Ovary (tissue), 9 donors: ENCODE data around the gene TTLL6. TPM values are rescaled to one million over a fixed set of nuclear protein-coding genes. Genes with fewer than 3 reads are reported as not detected.

ENCODE experiments used
- DNase-seq, 5 donors: peaks; one replicate each; pipeline ENCODE4 v3.0.0-alpha.2; 2019 to 2020
- H3K27ac ChIP-seq, 2 donors: fragments of 200-600 bp; one replicate each; pipeline versions ENCODE4 v1.5.1 to v1.8.0; 2019 to 2022
- H3K27me3 ChIP-seq: fragments of 200-600 bp; one replicate; pipeline ENCODE4 v1.8.0; 2022
- H3K36me3 ChIP-seq: fragments of 200-600 bp; sonication (generic); one replicate; pipeline ENCODE4 v1.5.1; 2019
- H3K4me1 ChIP-seq: one replicate; pipeline ENCODE4 v1.8.1; 2013; ENCODE audit warnings: mild to moderate bottlenecking, moderate library complexity; ENCODE audit not compliant: insufficient read depth
- H3K4me3 ChIP-seq: fragments of 200-600 bp; sonication (generic); one replicate; pipeline ENCODE4 v1.5.1; 2017
- H3K9me3 ChIP-seq, 2 donors: fragments of 200-600 bp in 1 of 2; sonication (generic) in 1 of 2; one replicate each; pipeline versions ENCODE4 v1.5.1 to v1.8.1; 2013 to 2019; ENCODE audit warnings: mild to moderate bottlenecking in 1 of 2, moderate library complexity in 1 of 2
- EP300 ChIP-seq: sonication (generic); formaldehyde crosslinking; IDR thresholded peaks from one replicate; pipeline ENCODE4 v1.6.1; 2017; ENCODE audit warnings: antibody characterized with exemption
- POLR2A ChIP-seq: fragments of 450-650 bp; IDR thresholded peaks from one replicate; pipeline ENCODE4 v1.6.1; 2017; ENCODE audit warnings: antibody characterized with exemption, mild to moderate bottlenecking, moderate library complexity
- WGBS, 3 donors: extraction: QIAGEN DNeasy Blood & Tissue Kit in 1 of 3; methylation state at CpG; one replicate each; pipeline versions ENCODE4 v1.1.5 to v1.1.7; 2013 to 2017; 5-methylcytosine and 5-hydroxymethylcytosine counted together
- intact Hi-C, 4 donors: fragments of 100-400 bp; cut with DNase I; formaldehyde crosslinking; loops; one replicate each; pipeline versions ENCODE4 v1.11.0 to v1.15.1; 2022 to 2023
- polyA plus RNA-seq, 2 donors: library from polyadenylated mRNA; stranded (reverse); fragments of 200-250 nt in 1 of 2; fragments of 350-450 nt in 1 of 2; fragmentation: Illumina TruSeq in 1 of 2; extraction: RNeasy Lipid Tissue Mini Kit (QIAGEN cat#74804) in 1 of 2; gene quantifications; one replicate each; pipeline ENCODE4 v1.2.3, GENCODE V29; 2013 to 2014
- total RNA-seq, 7 donors: library from RNA; depleted of rRNA in 2 of 7; stranded (reverse); fragments of >200 nt in 2 of 7; fragmentation: NEBNext Ultra II Directional in 3 of 7; extraction: Animal tissue kit (Norgen Biotek cat#: 25700) in 3 of 7; gene quantifications; one replicate each; pipeline versions ENCODE4 v1.1.0 to v1.2.4, GENCODE V29; 2016 to 2023
- TF ChIP-seq, protein P1 (sequence below), 3 donors: fragments of 450-650 bp in 2 of 3; fragments of 200-600 bp in 1 of 3; IDR thresholded peaks; one replicate each; pipeline versions ENCODE4 v1.5.1 to v1.8.0; 2016 to 2022; ENCODE audit warnings: antibody characterized with exemption in 3 of 3, mild to moderate bottlenecking in 1 of 3
- donor health status: DM: no; HTN: no; CAD: no; lungs with moderate emphysema.
- donor health status: DM: no; HTN: no; CAD: no.
- donor health status: Bipolar disorder and iron deficiency.
- donor health status: DM: yes; HTN: yes; CAD: no.
- donor health status: DM: no; HTN: no; CAD: no.
- donor health status: DM: yes; HTN: yes; CAD: no.

Gene TTLL6
- total and polyA plus RNA-seq, 9 donors: 0.06 to 3.8 (median 0.44) TPM; not detected in 3

DNA sequence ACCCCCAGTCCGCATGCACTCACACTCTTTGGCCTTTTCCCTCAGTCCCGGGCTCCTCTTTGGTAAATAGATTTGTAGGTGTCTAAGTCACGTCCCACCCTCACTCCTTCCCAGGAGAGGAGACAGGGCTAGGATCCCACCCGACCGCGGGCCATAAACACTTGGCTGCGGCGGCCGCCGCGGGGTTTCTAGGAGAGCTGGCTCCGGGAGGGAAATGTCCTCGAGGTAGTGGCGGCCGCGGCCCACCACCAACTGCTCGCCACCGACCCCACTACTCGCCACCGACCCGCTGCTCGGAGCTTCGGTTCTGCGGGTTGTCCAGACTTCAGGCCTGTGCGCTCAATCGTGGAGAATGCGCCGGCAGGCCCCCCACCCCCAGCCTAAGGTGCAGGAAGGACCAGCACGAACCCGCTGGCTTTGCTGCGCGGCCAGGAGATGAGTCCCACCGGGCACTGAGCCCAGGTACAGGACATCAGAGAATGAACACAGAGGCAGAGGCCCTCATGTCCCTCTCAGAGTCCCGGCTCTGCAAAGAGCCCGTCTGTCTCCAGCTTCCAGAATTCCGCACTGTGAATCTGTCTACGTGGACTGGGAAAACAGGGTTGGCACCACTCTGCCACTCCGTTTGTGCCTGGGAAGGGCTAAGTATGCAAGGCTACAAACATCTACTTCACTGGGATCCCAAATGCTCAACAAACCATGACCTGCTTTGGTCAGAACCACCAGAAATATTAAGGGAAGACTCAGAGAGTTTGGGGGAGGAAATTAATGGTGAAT lies 91.6 kb downstream of the TTLL6 start:
- H3K27me3 ChIP-seq: peaks cover 3% of the 10 kb centered on the region
- DNase-seq: no peak

DNA sequence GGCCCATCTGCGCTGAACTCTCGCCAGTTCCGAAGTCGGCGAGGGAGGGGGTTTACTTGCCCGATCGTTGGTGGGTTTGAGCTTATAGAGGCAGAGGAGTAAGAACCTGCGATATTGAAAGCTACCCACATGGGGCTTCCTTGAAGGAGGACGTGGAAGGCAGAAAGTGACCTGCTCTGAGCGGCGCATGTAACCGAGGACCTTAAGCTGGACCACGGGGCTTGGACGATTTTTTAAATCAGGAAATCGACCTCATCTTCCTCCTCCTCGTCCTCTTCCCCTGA lies 92.1 kb downstream of the TTLL6 start:
- Histone ChIP-seq H3K9me3 (no peaks in the 10 kb centered on the region), H3K36me3 (no peaks in the 10 kb centered on the region), H3K4me3 (no peak overlapping the region), H3K4me1 (no peaks in the 10 kb centered on the region), H3K27me3 (peaks cover 3% of the 10 kb centered on the region), H3K27ac (no peak overlapping the region)
- no peak for DNase-seq
- WGBS, 3 donors: 2 to 4% (median 3%) methylated on average over 16 of the region's 16 CpGs
- intact Hi-C loops: loop anchor here in 3 of 4 donors (5.0 to 10.0 kb wide), 3 partner anchors 70 to 157 kb away; no protein-coding TSS in a partner anchor
- no peak for TF ChIP-seq POLR2A

More for the DNA sequence above, 91.6 kb downstream of the TTLL6 start:
- Histone ChIP-seq H3K36me3 (no peaks in the 10 kb centered on the region), H3K4me1 (no peaks in the 10 kb centered on the region), H3K27ac (no peak overlapping the region), H3K9me3 (no peaks in the 10 kb centered on the region), H3K4me3 (no peak overlapping the region)
- TF ChIP-seq, protein P1, sequence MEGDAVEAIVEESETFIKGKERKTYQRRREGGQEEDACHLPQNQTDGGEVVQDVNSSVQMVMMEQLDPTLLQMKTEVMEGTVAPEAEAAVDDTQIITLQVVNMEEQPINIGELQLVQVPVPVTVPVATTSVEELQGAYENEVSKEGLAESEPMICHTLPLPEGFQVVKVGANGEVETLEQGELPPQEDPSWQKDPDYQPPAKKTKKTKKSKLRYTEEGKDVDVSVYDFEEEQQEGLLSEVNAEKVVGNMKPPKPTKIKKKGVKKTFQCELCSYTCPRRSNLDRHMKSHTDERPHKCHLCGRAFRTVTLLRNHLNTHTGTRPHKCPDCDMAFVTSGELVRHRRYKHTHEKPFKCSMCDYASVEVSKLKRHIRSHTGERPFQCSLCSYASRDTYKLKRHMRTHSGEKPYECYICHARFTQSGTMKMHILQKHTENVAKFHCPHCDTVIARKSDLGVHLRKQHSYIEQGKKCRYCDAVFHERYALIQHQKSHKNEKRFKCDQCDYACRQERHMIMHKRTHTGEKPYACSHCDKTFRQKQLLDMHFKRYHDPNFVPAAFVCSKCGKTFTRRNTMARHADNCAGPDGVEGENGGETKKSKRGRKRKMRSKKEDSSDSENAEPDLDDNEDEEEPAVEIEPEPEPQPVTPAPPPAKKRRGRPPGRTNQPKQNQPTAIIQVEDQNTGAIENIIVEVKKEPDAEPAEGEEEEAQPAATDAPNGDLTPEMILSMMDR (IDR thresholded peaks at IDR 0.05): no peak
- no peak for TF ChIP-seq EP300
- TF ChIP-seq POLR2A: no peak
- intact Hi-C loops: loop anchor here in 3 of 4 donors (5.0 to 10.0 kb wide), 3 partner anchors 69 to 157 kb away; no protein-coding TSS in a partner anchor
- WGBS, 3 donors: 3 to 4% (median 3%) methylated on average over 38 of the region's 38 CpGs

DNA sequence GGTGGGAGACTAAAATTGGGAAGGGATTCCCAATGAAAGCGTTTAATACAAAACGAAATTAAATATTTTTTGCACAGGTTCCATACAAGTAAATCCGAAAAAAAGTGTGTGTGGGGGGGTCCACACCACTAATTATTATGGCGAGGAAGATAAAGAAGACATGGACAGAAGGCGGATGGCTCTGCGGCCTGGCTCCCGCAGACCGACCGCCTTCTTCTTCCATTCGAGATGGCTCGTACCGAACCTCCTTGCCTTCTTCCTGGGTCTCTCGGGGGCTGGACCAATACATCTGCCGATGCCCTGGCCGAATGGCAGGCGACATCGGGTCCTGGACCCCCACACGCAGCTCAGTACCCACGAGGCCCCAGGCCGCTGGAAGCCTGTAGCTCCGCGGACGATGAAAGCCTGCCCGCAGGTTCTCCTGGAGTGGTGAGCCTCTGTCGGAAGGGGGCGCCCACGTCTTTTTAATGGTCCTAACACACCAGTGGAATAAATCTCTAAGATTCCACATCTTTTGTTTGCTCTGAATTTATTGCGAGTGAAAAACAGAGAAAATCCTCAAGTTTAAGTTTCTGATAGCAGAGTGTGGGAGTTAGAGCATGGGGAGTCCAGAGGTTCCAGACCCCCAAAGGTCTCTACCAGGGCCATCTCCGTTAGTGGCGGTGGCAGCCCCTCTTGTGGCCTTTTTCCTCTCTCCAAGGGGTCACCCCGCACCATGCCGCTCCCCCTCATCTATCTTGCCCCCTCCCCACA lies 92.6 kb downstream of the TTLL6 start:
- 7 to 10% (median 9%) methylated on average over 32 of the region's 32 CpGs for WGBS, 3 donors
- no peaks in the 10 kb centered on the region for H3K36me3 ChIP-seq
- DNase-seq: peak; percentile 66 to 88 (median 74)
- H3K27ac ChIP-seq: no peak overlapping the region
- no peak overlapping the region for H3K4me3 ChIP-seq
- H3K27me3 ChIP-seq: peaks cover 3% of the 10 kb centered on the region
- intact Hi-C loops: loop anchor here in 3 of 4 donors (5.0 to 10.0 kb wide), 4 partner anchors 70 to 693 kb away; no protein-coding TSS in a partner anchor
- no peaks in the 10 kb centered on the region for H3K4me1 ChIP-seq
- TF ChIP-seq, protein P1 (IDR thresholded peaks at IDR 0.05): peak in 2 of 3 donors; percentile 24 to 33
- TF ChIP-seq EP300: no peak
- no peaks in the 10 kb centered on the region for H3K9me3 ChIP-seq

- Histone ChIP-seq H3K27me3 (peaks cover 3% of the 10 kb centered on the region), H3K4me3 (no peak overlapping the region), H3K9me3 (peaks cover 0 to under 1% of the 10 kb centered on the region in 2 donors), H3K27ac (no peak overlapping the region), H3K36me3 (no peaks in the 10 kb centered on the region), H3K4me1 (no peaks in the 10 kb centered on the region)
- DNase-seq: no peak
- TF ChIP-seq EP300: no peak
- TF ChIP-seq, protein P1 (IDR thresholded peaks at IDR 0.05): no peak
- TF ChIP-seq POLR2A: no peak
- intact Hi-C loops: loop anchor here in 2 of 4 donors (5.0 to 10.0 kb wide), 3 partner anchors 71 to 694 kb away; no protein-coding TSS in a partner anchor
- 12 to 18% (median 15%) methylated on average over 42 of the region's 42 CpGs for WGBS, 3 donors
These were observed 93.4 kb downstream of the TTLL6 start for GRCh38 chr17:48723423-48724250.
